Stimulated activated CD8-positive, alpha-beta memory T cell treated with anti-CD3 and anti-CD28 coated beads, Interleukin-2, amount 100 ng/mL, for 48 hours (primary cell): ENCODE results near the gene RBMX.

Experiments used
- DNase-seq, 2 donors: peaks; one replicate each; pipeline ENCODE4 v3.0.0-alpha.2; 2020; ENCODE audit warnings: low read depth in 2 of 2

The RBMX gene

DNA sequence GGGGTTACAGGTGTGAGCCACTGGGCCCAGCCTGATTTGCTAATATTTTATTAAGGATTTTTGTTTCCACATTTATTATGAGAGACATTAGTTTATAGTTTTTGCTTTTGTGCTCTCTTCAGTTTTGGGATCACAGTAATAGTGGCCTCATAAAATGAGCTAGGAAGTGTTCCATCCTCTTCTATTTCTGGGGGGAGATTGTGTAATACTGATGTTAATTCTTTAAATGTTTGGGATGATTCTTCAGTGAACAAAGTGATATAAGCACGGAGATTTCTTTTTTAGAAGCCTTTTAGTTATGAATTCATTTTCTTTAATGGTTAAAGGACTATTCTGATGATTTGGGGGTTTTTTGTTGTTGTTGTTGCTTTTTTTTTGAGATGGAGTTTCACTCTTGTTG lies 41.3 kb downstream of the RBMX start:
- DNase-seq, result no peak

DNA sequence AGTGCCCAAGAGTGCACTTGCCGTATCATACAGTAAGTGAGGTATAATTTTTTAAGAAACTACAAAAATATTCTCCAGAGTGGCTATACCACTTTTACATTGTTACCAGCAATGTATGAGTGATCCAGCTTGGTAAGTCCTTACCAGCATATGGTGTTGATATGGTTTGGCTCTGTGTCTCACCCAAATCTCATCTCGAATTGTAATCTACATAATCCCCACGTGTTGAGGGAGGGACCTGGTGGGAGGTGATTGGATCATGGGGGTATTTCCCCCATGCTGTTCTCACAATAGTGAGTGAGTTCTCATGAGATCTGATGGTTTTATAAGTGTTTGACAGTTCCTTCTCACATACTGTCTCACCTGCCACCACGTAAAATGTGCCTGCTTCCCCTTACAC lies 44.8 kb downstream of the RBMX start:
- DNase-seq, result no peak

DNA sequence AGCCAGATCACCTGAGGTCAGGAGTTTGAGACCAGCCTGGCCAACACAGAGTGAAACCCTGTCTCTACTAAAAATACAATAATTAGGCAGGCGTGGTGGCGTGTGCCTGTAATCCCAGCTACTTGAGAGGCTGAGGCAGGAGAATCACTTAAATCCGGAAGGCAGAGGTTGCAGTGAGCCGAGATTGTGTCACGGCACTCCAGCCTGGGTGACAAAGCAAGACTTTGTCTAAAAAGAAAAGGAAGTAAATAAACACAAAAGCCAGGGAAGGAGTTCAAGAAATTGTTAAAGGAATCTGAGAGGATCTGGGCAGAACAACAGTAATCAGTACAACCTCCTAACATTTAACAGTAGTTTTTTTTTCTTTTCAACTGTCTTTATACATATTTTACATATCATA lies 51.1 kb downstream of the RBMX start:
- no peak for DNase-seq

DNA sequence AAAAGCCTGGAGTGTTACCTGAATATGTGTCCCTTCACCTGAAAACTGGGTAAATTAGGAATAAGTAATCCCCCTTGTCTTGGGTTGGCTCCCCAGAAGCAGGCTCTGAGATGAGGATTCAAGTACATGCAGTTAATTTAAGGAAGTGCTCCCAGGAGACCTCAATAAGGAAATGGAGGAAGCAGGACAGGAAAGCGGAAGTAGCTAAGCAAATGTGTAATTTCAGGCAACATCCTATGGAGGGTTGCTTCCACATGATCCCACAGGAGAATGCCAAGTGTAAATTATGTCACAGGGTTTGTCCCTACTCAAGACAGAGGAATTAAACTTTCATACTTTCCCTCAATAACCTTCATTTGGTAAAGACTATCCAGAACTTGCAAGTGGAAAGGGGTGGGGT lies 51.7 kb downstream of the RBMX start:
- DNase-seq, result no peak

DNA sequence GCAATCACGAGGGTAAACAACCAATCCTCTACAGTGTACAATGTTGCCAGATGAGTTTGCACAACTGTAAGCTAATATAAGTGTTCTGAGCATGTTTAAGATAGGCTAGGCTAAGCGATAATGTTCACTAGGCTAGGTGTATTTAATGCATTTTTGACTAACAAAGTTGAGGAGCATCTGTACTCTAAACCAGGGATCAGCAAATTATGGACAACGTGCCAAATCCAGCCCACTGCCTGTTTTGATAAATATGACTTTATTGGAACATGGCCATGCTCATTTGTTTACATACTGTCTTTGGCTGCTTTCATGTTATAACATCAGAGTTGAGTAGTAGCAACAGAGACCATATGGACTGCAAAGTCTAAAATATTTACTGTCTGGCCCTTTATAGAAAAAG lies 53.5 kb downstream of the RBMX start:
- no peak for DNase-seq

DNA sequence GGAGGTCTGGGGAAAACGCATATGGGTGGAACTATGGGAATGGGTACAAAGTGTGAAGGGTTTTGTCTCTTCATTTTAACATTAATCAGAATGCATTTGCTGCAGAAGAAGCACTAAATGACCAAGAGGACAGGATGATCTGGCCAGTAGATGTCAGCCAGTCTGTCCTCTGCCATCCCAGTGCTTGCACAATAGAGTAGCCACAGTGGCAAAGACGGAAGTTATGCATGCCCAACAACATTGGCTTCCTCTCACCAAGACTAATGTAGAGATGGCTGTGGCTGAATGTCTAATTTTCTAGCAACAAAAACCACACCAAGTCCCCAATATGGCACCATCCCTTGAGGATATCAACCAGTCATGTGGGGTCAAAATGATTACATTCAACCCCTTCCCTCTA lies 54.8 kb downstream of the RBMX start:
- DNase-seq, result no peak
